Measurements from ENCODE around the gene RUNDC3A.

GRCh38 chr17:44267818-44268490 is 40.4 kb upstream of the RUNDC3A start, which contains the start of gene SLC4A1:
- TF ChIP-seq CTCF (conservative IDR thresholded peaks at IDR 0.05 in 1 of 2, IDR thresholded peaks at IDR 0.05 in 1 of 2; ENCODE audit: extremely low read depth in 1 of 2, insufficient read depth in 1 of 2, low read depth in 1 of 2, low read length in 2 of 2) (no peak), EZH2 (IDR thresholded peaks at IDR 0.05; ENCODE audit: borderline replicate concordance, low read length) (no peak)
